Vagina (tissue), 2 donors: Measurements from ENCODE around the gene SLITRK5.

Experiments used
- POLR2A ChIP-seq, 2 donors: fragments of 450-650 bp; IDR thresholded peaks; one replicate each; pipeline ENCODE4 v1.6.1; 2017; ENCODE audit warnings: antibody characterized with exemption in 2 of 2, mild to moderate bottlenecking in 2 of 2, moderate library complexity in 2 of 2
- POLR2AphosphoS5 ChIP-seq, 2 donors: sonication (generic); formaldehyde crosslinking; IDR thresholded peaks; one replicate each; pipeline ENCODE4 v1.9.0; 2017; ENCODE audit warnings: antibody characterized with exemption in 2 of 2, mild to moderate bottlenecking in 2 of 2, low read depth in 1 of 2; ENCODE audit not compliant: insufficient read depth in 1 of 2
- TF ChIP-seq, protein P1 (sequence below), 3 experiments: fragments of 450-650 bp in 2 of 3; fragments of 200-600 bp in 1 of 3; sonication (generic) in 1 of 3; IDR thresholded peaks; one replicate each; pipeline ENCODE4 v1.5.1; 2017 to 2019; ENCODE audit warnings: antibody characterized with exemption in 3 of 3, mild to moderate bottlenecking in 2 of 3, moderate library complexity in 2 of 3

DNA sequence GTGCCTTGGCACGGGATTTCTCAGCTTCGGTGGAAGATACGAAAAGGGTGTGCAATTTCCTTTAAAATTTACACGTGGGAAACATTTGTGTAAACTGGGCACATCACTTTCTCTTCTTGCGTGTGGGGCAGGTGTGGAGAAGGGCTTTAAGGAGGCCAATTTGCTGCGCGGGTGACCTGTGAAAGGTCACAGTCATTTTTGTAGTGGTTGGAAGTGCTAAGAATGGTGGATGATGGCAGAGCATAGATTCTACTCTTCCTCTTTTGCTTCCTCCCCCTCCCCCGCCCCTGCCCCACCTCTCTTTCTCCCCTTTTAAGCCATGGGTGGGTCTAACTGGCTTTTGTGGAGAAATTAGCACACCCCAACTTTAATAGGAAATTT is 7.2 kb downstream of the SLITRK5 start:
- TF ChIP-seq POLR2A (IDR thresholded peaks at IDR 0.05) (no peak), POLR2AphosphoS5 (IDR thresholded peaks at IDR 0.05; ENCODE audit: insufficient read depth in 1 of 2, low read depth in 1 of 2) (no peak)
- TF ChIP-seq, protein P1, sequence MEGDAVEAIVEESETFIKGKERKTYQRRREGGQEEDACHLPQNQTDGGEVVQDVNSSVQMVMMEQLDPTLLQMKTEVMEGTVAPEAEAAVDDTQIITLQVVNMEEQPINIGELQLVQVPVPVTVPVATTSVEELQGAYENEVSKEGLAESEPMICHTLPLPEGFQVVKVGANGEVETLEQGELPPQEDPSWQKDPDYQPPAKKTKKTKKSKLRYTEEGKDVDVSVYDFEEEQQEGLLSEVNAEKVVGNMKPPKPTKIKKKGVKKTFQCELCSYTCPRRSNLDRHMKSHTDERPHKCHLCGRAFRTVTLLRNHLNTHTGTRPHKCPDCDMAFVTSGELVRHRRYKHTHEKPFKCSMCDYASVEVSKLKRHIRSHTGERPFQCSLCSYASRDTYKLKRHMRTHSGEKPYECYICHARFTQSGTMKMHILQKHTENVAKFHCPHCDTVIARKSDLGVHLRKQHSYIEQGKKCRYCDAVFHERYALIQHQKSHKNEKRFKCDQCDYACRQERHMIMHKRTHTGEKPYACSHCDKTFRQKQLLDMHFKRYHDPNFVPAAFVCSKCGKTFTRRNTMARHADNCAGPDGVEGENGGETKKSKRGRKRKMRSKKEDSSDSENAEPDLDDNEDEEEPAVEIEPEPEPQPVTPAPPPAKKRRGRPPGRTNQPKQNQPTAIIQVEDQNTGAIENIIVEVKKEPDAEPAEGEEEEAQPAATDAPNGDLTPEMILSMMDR (IDR thresholded peaks at IDR 0.05) = no peak
